Panc1 (cell line): ENCODE data around the gene EXOC5. TPM values are rescaled to one million over a fixed set of nuclear protein-coding genes. Genes with fewer than 3 reads are reported as not detected.

Experiments used
- ATAC-seq: fragments of 200-7000 bp; cut with Tn5 transposase; 2 replicates; pipeline ENCODE4 v1.9.1; 2020; ENCODE audit warnings: mild to moderate bottlenecking, moderate library complexity
- BruUV-seq: library from RNA; stranded (reverse); fragments of 400-500 nt; replicated peaks from 2 replicates; lab custom pipeline; 2021; lab: Mats Ljungman, UMichigan
- CTCF ChIA-PET: fragments of 300-600 bp; sonication (Branson Sonifier 250); formaldehyde crosslinking; loops from one replicate; lab custom pipeline; 2022; ENCODE audit warnings: antibody characterized with exemption; lab: Charles Lee
- POLR2A ChIA-PET: fragments of 300-600 bp; sonication (Branson Sonifier 250); formaldehyde crosslinking; loops from one replicate; lab custom pipeline; 2022; ENCODE audit warnings: antibody characterized with exemption; lab: Charles Lee
- DNase-seq: peaks from one replicate; pipeline ENCODE4 v3.0.0-alpha.2; 2010; ENCODE audit warnings: low read depth, low spot score
- H3K27ac ChIP-seq: 2 replicates; pipeline ENCODE4 v1.5.1; 2011; ENCODE audit warnings: mild to moderate bottlenecking, low read length, inconsistent platforms
- H3K27me3 ChIP-seq: fragments of 200-500 bp; sonication (Bioruptor generic); 2 replicates; pipeline ENCODE4 v1.6.0; 2014; ENCODE audit warnings: low read length, inconsistent platforms; ENCODE audit not compliant: control insufficient read depth, insufficient read depth
- H3K36me3 ChIP-seq: fragments of 200-500 bp; sonication (Bioruptor generic); 2 replicates; pipeline ENCODE4 v1.5.1; 2014; ENCODE audit warnings: inconsistent platforms, mild to moderate bottlenecking, low read length, moderate library complexity; ENCODE audit not compliant: control insufficient read depth, insufficient read depth
- H3K4me1 ChIP-seq: 2 replicates; pipeline ENCODE4 v1.5.1; 2011; ENCODE audit warnings: inconsistent platforms, mild to moderate bottlenecking, low read length, moderate library complexity; ENCODE audit not compliant: control insufficient read depth, insufficient read depth
- H3K4me3 ChIP-seq, 2 experiments: 2 replicates each; pipeline ENCODE4 v1.5.1; 2011 to 2012; ENCODE audit warnings: low read depth in 2 of 2, low read length in 2 of 2, mild to moderate bottlenecking in 2 of 2, inconsistent platforms in 1 of 2, moderate library complexity in 1 of 2
- H3K9me3 ChIP-seq: fragments of 200-500 bp; sonication (Bioruptor generic); 2 replicates; pipeline ENCODE4 v1.5.1; 2014; ENCODE audit warnings: low read depth, mild to moderate bottlenecking, inconsistent platforms, low read length, moderate library complexity; ENCODE audit not compliant: control insufficient read depth, insufficient read depth
- CTCF ChIP-seq: fragments of 450-650 bp; IDR thresholded peaks from 2 replicates; pipeline ENCODE4 v1.5.1; 2017; ENCODE audit warnings: mild to moderate bottlenecking
- POLR2AphosphoS5 ChIP-seq: IDR thresholded peaks from 2 replicates; pipeline ENCODE4 v1.6.1; 2012; ENCODE audit warnings: mild to moderate bottlenecking, low read depth, low read length, moderate library complexity
- REST ChIP-seq, 2 experiments: IDR thresholded peaks; 2 replicates each; pipeline ENCODE4 v1.6.1; 2011 to 2012; ENCODE audit warnings: low read depth in 2 of 2, control low read depth in 1 of 2, low read length in 1 of 2, mild to moderate bottlenecking in 1 of 2, moderate library complexity in 1 of 2; ENCODE audit not compliant: insufficient read depth in 1 of 2
- SIN3A ChIP-seq: IDR thresholded peaks from 2 replicates; pipeline ENCODE4 v1.6.1; 2012; ENCODE audit warnings: low read depth, mild to moderate bottlenecking, low read length, moderate library complexity, borderline replicate concordance; ENCODE audit not compliant: insufficient read depth
- TCF7L2 ChIP-seq: IDR thresholded peaks from 2 replicates; pipeline ENCODE4 v1.6.1; 2011; ENCODE audit warnings: mild to moderate bottlenecking, low read depth, low read length, inconsistent platforms
- in situ Hi-C: cut with HindIII; loops from 2 replicates; pipeline ENCODE4 v1.10.0; 2016; ENCODE audit warnings: low sequenced_read_pairs, low pct_unique_long_range_greater_than_20kb
- intact Hi-C: fragments of 100-400 bp; cut with micrococcal nuclease; formaldehyde crosslinking; loops from one replicate; pipeline ENCODE4 v1.10.0; 2022; ENCODE audit not compliant: unreplicated experiment
- total RNA-seq: library from RNA; stranded (reverse); gene quantifications from one replicate; pipeline ENCODE4 v1.2.1, GENCODE V29; 2021; ENCODE audit not compliant: unreplicated experiment

The EXOC5 gene
- total RNA-seq, 1 experiment from 2014 or later, result 57.6 TPM

GRCh38 chr14:57171903-57172302 lies 96.8 kb downstream of the EXOC5 start:
- ChIA-PET POLR2A (no interaction called here), CTCF (no interaction called here)
- no peaks in the 10 kb centered on the region for H3K9me3 ChIP-seq
- H3K4me1 ChIP-seq, result no peaks in the 10 kb centered on the region
- H3K36me3 ChIP-seq, result no peaks in the 10 kb centered on the region
- intact Hi-C loops, result no loop called here
- ATAC-seq (no peak), DNase-seq (no peak)
- H3K4me3 ChIP-seq, result no peak overlapping the region
- in situ Hi-C loops, result no loop called here
- BruUV-seq, result no TSS peak
- 0 out of 2 replicates have a peak, but pooled peaks cover 2% of the 10 kb centered on the region for H3K27me3 ChIP-seq
- TF ChIP-seq CTCF (no peak), REST (IDR thresholded peaks at IDR 0.05; ENCODE audit: insufficient read depth in 1 of 2, low read depth in 2 of 2, low read length in 1 of 2) (no peak), SIN3A (no peak), TCF7L2 (no peak), POLR2AphosphoS5 (no peak)
- H3K27ac ChIP-seq, result no peak overlapping the region

- Histone ChIP-seq H3K9me3 (no peaks in the 10 kb centered on the region), H3K4me1 (no peaks in the 10 kb centered on the region), H3K36me3 (no peaks in the 10 kb centered on the region), H3K4me3 (no peak overlapping the region), H3K27me3 (0 out of 2 replicates have a peak, but pooled peaks cover 2% of the 10 kb centered on the region), H3K27ac (no peak overlapping the region)
- intact Hi-C loops, result no loop called here
- DNase-seq (no peak), ATAC-seq (no peak)
- ChIA-PET CTCF (no interaction called here), POLR2A (no interaction called here)
- BruUV-seq, result no TSS peak
- no peak for TF ChIP-seq TCF7L2
- no peak for TF ChIP-seq SIN3A
- in situ Hi-C loops, result no loop called here
These were observed 97.3 kb downstream of the EXOC5 start for GRCh38 chr14:57171363-57171762.

- Histone ChIP-seq H3K27me3 (no peaks in the 10 kb centered on the region), H3K36me3 (no peaks in the 10 kb centered on the region), H3K4me3 (no peak overlapping the region), H3K9me3 (no peaks in the 10 kb centered on the region), H3K27ac (no peak overlapping the region), H3K4me1 (no peaks in the 10 kb centered on the region)
- in situ Hi-C loops, result no loop called here
- ATAC-seq (no peak), DNase-seq (no peak)
- ChIA-PET CTCF (no interaction called here), POLR2A (no interaction called here)
- intact Hi-C loops, result no loop called here
- TF ChIP-seq TCF7L2 (no peak), CTCF (no peak), POLR2AphosphoS5 (no peak), REST (IDR thresholded peaks at IDR 0.05; ENCODE audit: insufficient read depth in 1 of 2, low read depth in 2 of 2, low read length in 1 of 2) (no peak), SIN3A (no peak)
- BruUV-seq, result no TSS peak
These were observed 98.8 kb downstream of the EXOC5 start for GRCh38 chr14:57169901-57170300.
